SK-N-SH (cell line): ENCODE data around the gene AP1B1. TPM values are rescaled to one million over a fixed set of nuclear protein-coding genes. Genes with fewer than 3 reads are reported as not detected.
"Not testable (repeated sequence)": the region's sequence is repeated elsewhere in the genome, so short reads cannot be mapped to it uniquely, and the experiment has no call there.

Experiments used
- CTCF ChIA-PET: fragments of 300-600, 350-600 bp; formaldehyde crosslinking; extraction: SDS; loops from one replicate; lab custom pipeline; 2021; lab: Yijun Ruan, JAX
- POLR2A ChIA-PET: fragments of 350-600 bp; sonication (Branson Sonifier 250); formaldehyde crosslinking; extraction: SDS; loops from one replicate; lab custom pipeline; 2020; ENCODE audit warnings: antibody characterized with exemption, inconsistent platforms; lab: Yijun Ruan, JAX
- DNase-seq: peaks from one replicate; pipeline ENCODE4 v3.0.0; 2012
- H2AFZ ChIP-seq: fragments of 200-600 bp; sonication (generic); 2 replicates; pipeline ENCODE4 v1.8.1; 2016; ENCODE audit warnings: antibody characterized with exemption, mild to moderate bottlenecking, low read depth
- H3F3A ChIP-seq: fragments of 200-600 bp; sonication (generic); replicated peaks from 2 replicates; pipeline ENCODE3; 2016; ENCODE audit warnings: antibody characterized with exemption, mild to moderate bottlenecking; ENCODE audit not compliant: insufficient read depth
- H3K27ac ChIP-seq, 2 experiments: fragments of 200-500 bp in 1 of 2; fragments of 200-600 bp in 1 of 2; sonication (Bioruptor generic) in 1 of 2; sonication (generic), shearing (Covaris generic) in 1 of 2; 2 replicates each; pipeline versions ENCODE4 v1.5.1 to v1.6.1; 2014 to 2016; ENCODE audit warnings: low read depth in 2 of 2, inconsistent platforms in 1 of 2, low read length in 1 of 2, mild to moderate bottlenecking in 1 of 2, mixed read lengths in 1 of 2
- H3K27me3 ChIP-seq: fragments of 200-600 bp; sonication (generic), shearing (Covaris generic); 2 replicates; pipeline ENCODE4 v1.6.1; 2016; ENCODE audit warnings: mixed run types; ENCODE audit not compliant: insufficient read depth
- H3K36me3 ChIP-seq, 2 experiments: fragments of 200-500 bp in 1 of 2; fragments of 200-600 bp in 1 of 2; sonication (Bioruptor generic) in 1 of 2; sonication (generic) in 1 of 2; replicated peaks in 1 of 2; 2 replicates each; pipeline versions ENCODE3 to v1.5.1; 2014 to 2016; ENCODE audit warnings: low read length in 1 of 2, mild to moderate bottlenecking in 1 of 2; ENCODE audit not compliant: insufficient read depth in 2 of 2, control insufficient read depth in 1 of 2
- H3K4me1 ChIP-seq, 2 experiments: fragments of 200-500 bp in 1 of 2; fragments of 200-600 bp in 1 of 2; sonication (Bioruptor generic) in 1 of 2; sonication (generic), shearing (Covaris generic) in 1 of 2; 2 replicates each; pipeline versions ENCODE4 v1.5.1 to v1.6.1; 2014 to 2016; ENCODE audit warnings: low read depth in 1 of 2, low read length in 1 of 2, mixed run types in 1 of 2; ENCODE audit not compliant: insufficient read depth in 2 of 2, control insufficient read depth in 1 of 2
- H3K4me2 ChIP-seq: fragments of 200-600 bp; sonication (generic), shearing (Covaris generic); 2 replicates; pipeline ENCODE4 v1.6.1; 2017; ENCODE audit warnings: mixed run types
- H3K4me3 ChIP-seq, 2 experiments: fragments of 200-500 bp in 1 of 2; fragments of 200-600 bp in 1 of 2; sonication (Bioruptor generic) in 1 of 2; sonication (generic), shearing (Covaris generic) in 1 of 2; 2 replicates each; pipeline versions ENCODE4 v1.5.1 to v1.8.1; 2014 to 2016; ENCODE audit warnings: low read depth in 2 of 2, inconsistent platforms in 1 of 2, low read length in 1 of 2, mild to moderate bottlenecking in 1 of 2, mixed read lengths in 1 of 2, moderate library complexity in 1 of 2
- H3K79me2 ChIP-seq: fragments of 200-600 bp; sonication (generic); 2 replicates; pipeline ENCODE4 v1.8.1; 2017; ENCODE audit warnings: mild to moderate bottlenecking; ENCODE audit not compliant: insufficient read depth
- H3K9ac ChIP-seq: fragments of 200-600 bp; sonication (generic); 2 replicates; pipeline ENCODE4 v1.6.1; 2017; ENCODE audit warnings: mixed run types
- H3K9me2 ChIP-seq: fragments of 200-600 bp; sonication (generic); 2 replicates; pipeline ENCODE4 v1.6.1; 2017; ENCODE audit warnings: mixed run types
- H3K9me3 ChIP-seq: fragments of 200-600 bp; sonication (generic); 2 replicates; pipeline ENCODE4 v1.6.1; 2017; ENCODE audit warnings: mixed run types, mild to moderate bottlenecking, moderate library complexity
- H4K20me1 ChIP-seq: fragments of 200-600 bp; sonication (generic); 2 replicates; pipeline ENCODE4 v1.6.1; 2017; ENCODE audit warnings: mild to moderate bottlenecking, mixed run types; ENCODE audit not compliant: insufficient read depth
- CHD2 ChIP-seq: fragments of 150-350 bp; IDR thresholded peaks from 2 replicates; pipeline ENCODE4 v1.6.1; 2018; ENCODE audit warnings: low read length; ENCODE audit not compliant: partially characterized antibody
- EZH2phosphoT487 ChIP-seq: fragments of 200-600 bp; sonication (generic); IDR thresholded peaks from 2 replicates; pipeline ENCODE4 v1.6.1; 2017; ENCODE audit warnings: low read depth, mixed run types, mild to moderate bottlenecking, antibody characterized with exemption, moderate library complexity, borderline replicate concordance
- FOXJ3 ChIP-seq: sonication (generic); formaldehyde crosslinking; IDR thresholded peaks from 2 replicates; pipeline ENCODE4 v1.5.1; 2020; ENCODE audit warnings: mild to moderate bottlenecking, missing genetic modification reagents
- IRF3 ChIP-seq: fragments of 150-350 bp; IDR thresholded peaks from 2 replicates; pipeline ENCODE4 v1.6.1; 2016; ENCODE audit warnings: mild to moderate bottlenecking, low read depth, low read length
- JUND ChIP-seq: IDR thresholded peaks from 2 replicates; pipeline ENCODE4 v1.4.0; 2012
- MEF2A ChIP-seq: IDR thresholded peaks from 2 replicates; pipeline ENCODE4 v1.4.0; 2012; ENCODE audit warnings: low read depth, borderline replicate concordance
- MXI1 ChIP-seq: IDR thresholded peaks from 2 replicates; pipeline ENCODE4 v1.6.1; 2012; ENCODE audit warnings: mild to moderate bottlenecking, low read depth, low read length, improper control_type of control experiment
- NFIC ChIP-seq: IDR thresholded peaks from 2 replicates; pipeline ENCODE4 v1.4.0; 2012; ENCODE audit warnings: borderline replicate concordance
- RXRA ChIP-seq: IDR thresholded peaks from 2 replicates; pipeline ENCODE4 v1.4.0; 2012; ENCODE audit warnings: low read depth, mild to moderate bottlenecking, borderline replicate concordance
- SIN3A ChIP-seq: IDR thresholded peaks from 2 replicates; pipeline ENCODE4 v1.6.1; 2012; ENCODE audit warnings: low read depth, mild to moderate bottlenecking, low read length, moderate library complexity, borderline replicate concordance
- SMC3 ChIP-seq: IDR thresholded peaks from 2 replicates; pipeline ENCODE4 v1.6.1; 2012; ENCODE audit warnings: low read depth, low read length, improper control_type of control experiment
- TEAD4 ChIP-seq: IDR thresholded peaks from 2 replicates; pipeline ENCODE4 v1.4.0; 2012; ENCODE audit warnings: mild to moderate bottlenecking, borderline replicate concordance; ENCODE audit not compliant: insufficient read depth
- YY1 ChIP-seq: IDR thresholded peaks from 2 replicates; pipeline ENCODE4 v1.4.0; 2012; ENCODE audit warnings: low read depth, mild to moderate bottlenecking
- WGBS: methylation state at CpG from one replicate; pipeline ENCODE4 v1.1.6; 2017; ENCODE audit warnings: low lambda C conversion rate; 5-methylcytosine and 5-hydroxymethylcytosine counted together
- polyA plus RNA-seq, 3 experiments: library from polyadenylated mRNA; depleted of rRNA; stranded (reverse); fragments of >200 nt; gene quantifications; 2 replicates each; pipeline ENCODE4 v1.2.3, GENCODE V29; 2012
- TF ChIP-seq, protein P1 (sequence below): IDR thresholded peaks from 2 replicates; pipeline ENCODE4 v1.4.0; 2012; ENCODE audit warnings: low read depth, borderline replicate concordance
- TF ChIP-seq, protein P2 (sequence below): IDR thresholded peaks from 2 replicates; pipeline ENCODE4 v1.4.0; 2012; ENCODE audit warnings: low read depth
- TF ChIP-seq, protein P3 (sequence below): IDR thresholded peaks from 2 replicates; pipeline ENCODE4; 2012
- TF ChIP-seq, protein P4 (sequence below): fragments of 200-600 bp; sonication (generic); IDR thresholded peaks from 2 replicates; pipeline ENCODE4 v1.6.1; 2017; ENCODE audit warnings: antibody characterized with exemption, mild to moderate bottlenecking, moderate library complexity
- TF ChIP-seq, protein P5 (sequence below): IDR thresholded peaks from 2 replicates; pipeline ENCODE4 v1.4.0; 2012; ENCODE audit warnings: low read depth, borderline replicate concordance

Gene AP1B1
- polyA plus RNA-seq, 1 of the 3 experiments (the other 2 are of a cell fraction): 51.9 TPM

DNA sequence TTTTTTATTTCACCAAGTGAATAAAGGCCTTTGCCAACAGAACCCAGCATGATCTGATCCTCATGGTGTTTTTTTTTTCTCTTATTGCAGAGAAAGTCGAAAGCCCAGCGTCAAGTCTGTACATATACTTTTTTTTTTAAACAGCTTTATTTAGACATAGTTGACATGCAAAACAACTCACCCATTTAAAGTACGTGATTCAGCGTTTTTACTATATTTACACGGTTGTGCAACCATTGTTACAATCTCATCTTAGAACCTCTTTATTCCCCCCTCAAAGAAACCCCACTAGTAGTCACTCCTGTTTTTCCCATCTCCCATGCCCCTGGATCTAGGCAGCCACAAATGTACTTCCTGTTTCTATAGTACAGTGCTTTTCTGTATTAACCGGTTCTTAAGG, 20.6 kb upstream of the AP1B1 start (continued):
- TF ChIP-seq SIN3A (no peak), NFIC (no peak)
- TF ChIP-seq, protein P1, sequence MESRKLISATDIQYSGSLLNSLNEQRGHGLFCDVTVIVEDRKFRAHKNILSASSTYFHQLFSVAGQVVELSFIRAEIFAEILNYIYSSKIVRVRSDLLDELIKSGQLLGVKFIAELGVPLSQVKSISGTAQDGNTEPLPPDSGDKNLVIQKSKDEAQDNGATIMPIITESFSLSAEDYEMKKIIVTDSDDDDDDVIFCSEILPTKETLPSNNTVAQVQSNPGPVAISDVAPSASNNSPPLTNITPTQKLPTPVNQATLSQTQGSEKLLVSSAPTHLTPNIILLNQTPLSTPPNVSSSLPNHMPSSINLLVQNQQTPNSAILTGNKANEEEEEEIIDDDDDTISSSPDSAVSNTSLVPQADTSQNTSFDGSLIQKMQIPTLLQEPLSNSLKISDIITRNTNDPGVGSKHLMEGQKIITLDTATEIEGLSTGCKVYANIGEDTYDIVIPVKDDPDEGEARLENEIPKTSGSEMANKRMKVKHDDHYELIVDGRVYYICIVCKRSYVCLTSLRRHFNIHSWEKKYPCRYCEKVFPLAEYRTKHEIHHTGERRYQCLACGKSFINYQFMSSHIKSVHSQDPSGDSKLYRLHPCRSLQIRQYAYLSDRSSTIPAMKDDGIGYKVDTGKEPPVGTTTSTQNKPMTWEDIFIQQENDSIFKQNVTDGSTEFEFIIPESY: no peak
- TF ChIP-seq, protein P2, sequence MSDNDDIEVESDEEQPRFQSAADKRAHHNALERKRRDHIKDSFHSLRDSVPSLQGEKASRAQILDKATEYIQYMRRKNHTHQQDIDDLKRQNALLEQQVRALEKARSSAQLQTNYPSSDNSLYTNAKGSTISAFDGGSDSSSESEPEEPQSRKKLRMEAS: no peak

DNA sequence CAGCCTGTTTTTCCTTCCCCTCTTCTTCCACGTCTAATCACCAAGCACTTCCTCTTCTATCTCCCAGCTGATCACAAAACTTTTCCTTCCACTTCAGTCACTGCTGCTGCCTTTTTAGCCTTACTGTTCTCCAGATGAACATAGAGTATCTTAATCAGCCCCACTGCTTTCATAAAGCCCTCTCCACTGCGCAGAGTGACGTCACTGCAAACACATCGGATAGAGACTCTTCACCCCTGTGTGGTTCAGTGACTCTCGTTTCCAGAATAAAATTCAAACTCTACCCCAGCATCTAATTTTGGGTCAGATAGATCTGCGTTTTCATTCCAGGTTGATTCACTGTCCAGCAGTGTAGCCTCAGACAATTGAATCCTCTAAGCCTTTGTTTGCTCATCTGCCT, 13.2 kb upstream of the AP1B1 start:
- DNase-seq, H3K27me3 ChIP-seq, H3F3A ChIP-seq, H4K20me1 ChIP-seq, POLR2A ChIA-PET, H3K9me2 ChIP-seq, H3K4me1 ChIP-seq, H3K9me3 ChIP-seq, H2AFZ ChIP-seq, H3K27ac ChIP-seq, CTCF ChIA-PET, H3K4me2 ChIP-seq, H3K9ac ChIP-seq, H3K4me3 ChIP-seq, H3K36me3 ChIP-seq, H3K79me2 ChIP-seq: not testable (repeated sequence)
- 77% methylated on average over 6 of the region's 6 CpGs for WGBS

GRCh38 chr22:29400576-29400975, 12.2 kb upstream of the AP1B1 start:
- no peaks in the 10 kb centered on the region for H3F3A ChIP-seq
- POLR2A ChIA-PET: no interaction called here
- H3K9ac ChIP-seq: no peak overlapping the region
- no peak overlapping the region for H3K27ac ChIP-seq
- H3K9me3 ChIP-seq: no peaks in the 10 kb centered on the region
- no peaks in the 10 kb centered on the region for H3K36me3 ChIP-seq
- no peak overlapping the region for H3K4me3 ChIP-seq
- H3K79me2 ChIP-seq: no peaks in the 10 kb centered on the region
- no peak for DNase-seq
- no peaks in the 10 kb centered on the region for H3K9me2 ChIP-seq
- no peak overlapping the region for H2AFZ ChIP-seq
- H3K27me3 ChIP-seq: no peaks in the 10 kb centered on the region; the same call in 1 of the 2 replicates
- peaks cover 0 to 3% of the 10 kb centered on the region in 2 experiments; a peak in 1 of 4 replicates for H3K4me1 ChIP-seq
- 71% methylated on average over 2 of the region's 2 CpGs for WGBS
- CTCF ChIA-PET: no interaction called here
- H4K20me1 ChIP-seq: no peaks in the 10 kb centered on the region
- H3K4me2 ChIP-seq: no peak overlapping the region
- no peak for TF ChIP-seq CHD2
- TF ChIP-seq MEF2A: no peak
- TF ChIP-seq EZH2phosphoT487: no peak
- no peak for TF ChIP-seq NFIC
- TF ChIP-seq YY1: no peak
- TF ChIP-seq TEAD4: no peak
- TF ChIP-seq FOXJ3 (CRISPR knock-in tag): no peak
- TF ChIP-seq SMC3: no peak
- no peak for TF ChIP-seq IRF3
- TF ChIP-seq JUND: no peak
- no peak for TF ChIP-seq RXRA
- TF ChIP-seq, protein P3, sequence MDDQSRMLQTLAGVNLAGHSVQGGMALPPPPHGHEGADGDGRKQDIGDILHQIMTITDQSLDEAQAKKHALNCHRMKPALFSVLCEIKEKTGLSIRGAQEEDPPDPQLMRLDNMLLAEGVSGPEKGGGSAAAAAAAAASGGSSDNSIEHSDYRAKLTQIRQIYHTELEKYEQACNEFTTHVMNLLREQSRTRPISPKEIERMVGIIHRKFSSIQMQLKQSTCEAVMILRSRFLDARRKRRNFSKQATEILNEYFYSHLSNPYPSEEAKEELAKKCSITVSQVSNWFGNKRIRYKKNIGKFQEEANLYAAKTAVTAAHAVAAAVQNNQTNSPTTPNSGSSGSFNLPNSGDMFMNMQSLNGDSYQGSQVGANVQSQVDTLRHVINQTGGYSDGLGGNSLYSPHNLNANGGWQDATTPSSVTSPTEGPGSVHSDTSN: no peak
- TF ChIP-seq, protein P4, sequence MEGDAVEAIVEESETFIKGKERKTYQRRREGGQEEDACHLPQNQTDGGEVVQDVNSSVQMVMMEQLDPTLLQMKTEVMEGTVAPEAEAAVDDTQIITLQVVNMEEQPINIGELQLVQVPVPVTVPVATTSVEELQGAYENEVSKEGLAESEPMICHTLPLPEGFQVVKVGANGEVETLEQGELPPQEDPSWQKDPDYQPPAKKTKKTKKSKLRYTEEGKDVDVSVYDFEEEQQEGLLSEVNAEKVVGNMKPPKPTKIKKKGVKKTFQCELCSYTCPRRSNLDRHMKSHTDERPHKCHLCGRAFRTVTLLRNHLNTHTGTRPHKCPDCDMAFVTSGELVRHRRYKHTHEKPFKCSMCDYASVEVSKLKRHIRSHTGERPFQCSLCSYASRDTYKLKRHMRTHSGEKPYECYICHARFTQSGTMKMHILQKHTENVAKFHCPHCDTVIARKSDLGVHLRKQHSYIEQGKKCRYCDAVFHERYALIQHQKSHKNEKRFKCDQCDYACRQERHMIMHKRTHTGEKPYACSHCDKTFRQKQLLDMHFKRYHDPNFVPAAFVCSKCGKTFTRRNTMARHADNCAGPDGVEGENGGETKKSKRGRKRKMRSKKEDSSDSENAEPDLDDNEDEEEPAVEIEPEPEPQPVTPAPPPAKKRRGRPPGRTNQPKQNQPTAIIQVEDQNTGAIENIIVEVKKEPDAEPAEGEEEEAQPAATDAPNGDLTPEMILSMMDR: no peak
- TF ChIP-seq, protein P5, sequence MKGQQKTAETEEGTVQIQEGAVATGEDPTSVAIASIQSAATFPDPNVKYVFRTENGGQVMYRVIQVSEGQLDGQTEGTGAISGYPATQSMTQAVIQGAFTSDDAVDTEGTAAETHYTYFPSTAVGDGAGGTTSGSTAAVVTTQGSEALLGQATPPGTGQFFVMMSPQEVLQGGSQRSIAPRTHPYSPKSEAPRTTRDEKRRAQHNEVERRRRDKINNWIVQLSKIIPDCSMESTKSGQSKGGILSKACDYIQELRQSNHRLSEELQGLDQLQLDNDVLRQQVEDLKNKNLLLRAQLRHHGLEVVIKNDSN: no peak
- no peak for TF ChIP-seq MXI1
